ENCODE results near the gene PRKG1.
"Not testable (repeated sequence)": the region's sequence is repeated elsewhere in the genome, so short reads cannot be mapped to it uniquely, and the experiment has no call there.

DNA sequence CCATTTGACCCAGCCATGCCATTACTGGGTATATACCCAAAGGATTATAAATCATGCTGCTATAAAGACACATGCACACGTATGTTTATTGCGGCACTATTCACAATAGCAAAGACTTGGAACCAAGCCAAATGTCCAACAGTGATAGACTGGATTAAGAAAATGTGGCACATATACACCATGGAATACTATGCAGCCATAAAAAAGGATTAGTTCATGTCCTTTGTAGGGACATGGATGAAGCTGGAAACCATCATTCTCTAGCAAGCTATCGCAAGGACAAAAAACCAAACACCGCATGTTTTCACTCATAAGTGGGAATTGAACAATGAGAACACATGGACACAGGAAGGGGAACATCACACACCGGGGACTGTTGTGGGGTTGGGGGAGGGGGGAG is 138.7 kb downstream of the PRKG1 start:
- TF ChIP-seq RFX5 (IDR thresholded peaks at IDR 0.05; ENCODE audit: low read depth, low read length), result not testable (repeated sequence)
- TF ChIP-seq, protein P1, sequence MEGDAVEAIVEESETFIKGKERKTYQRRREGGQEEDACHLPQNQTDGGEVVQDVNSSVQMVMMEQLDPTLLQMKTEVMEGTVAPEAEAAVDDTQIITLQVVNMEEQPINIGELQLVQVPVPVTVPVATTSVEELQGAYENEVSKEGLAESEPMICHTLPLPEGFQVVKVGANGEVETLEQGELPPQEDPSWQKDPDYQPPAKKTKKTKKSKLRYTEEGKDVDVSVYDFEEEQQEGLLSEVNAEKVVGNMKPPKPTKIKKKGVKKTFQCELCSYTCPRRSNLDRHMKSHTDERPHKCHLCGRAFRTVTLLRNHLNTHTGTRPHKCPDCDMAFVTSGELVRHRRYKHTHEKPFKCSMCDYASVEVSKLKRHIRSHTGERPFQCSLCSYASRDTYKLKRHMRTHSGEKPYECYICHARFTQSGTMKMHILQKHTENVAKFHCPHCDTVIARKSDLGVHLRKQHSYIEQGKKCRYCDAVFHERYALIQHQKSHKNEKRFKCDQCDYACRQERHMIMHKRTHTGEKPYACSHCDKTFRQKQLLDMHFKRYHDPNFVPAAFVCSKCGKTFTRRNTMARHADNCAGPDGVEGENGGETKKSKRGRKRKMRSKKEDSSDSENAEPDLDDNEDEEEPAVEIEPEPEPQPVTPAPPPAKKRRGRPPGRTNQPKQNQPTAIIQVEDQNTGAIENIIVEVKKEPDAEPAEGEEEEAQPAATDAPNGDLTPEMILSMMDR (conservative IDR thresholded peaks at IDR 0.05; ENCODE audit: low read depth, low read length), result not testable (repeated sequence)
